ENCODE results near the gene APBB1IP.

The APBB1IP gene

GRCh38 chr10:26410356-26410755 lies 27.8 kb upstream of the APBB1IP start:
- H3K4me3 ChIP-seq (replicated peaks in 1 of 2; ENCODE audit: low read depth in 2 of 2, low read length in 2 of 2), result no peak overlapping the region
- TF ChIP-seq CTCF (IDR thresholded peaks at IDR 0.05; ENCODE audit: low read depth, low read length), result no peak
- DNase-seq (ENCODE audit: low read depth in 2 of 2), result no peak

GRCh38 chr10:26412932-26413331 lies 25.2 kb upstream of the APBB1IP start:
- no peak for DNase-seq (ENCODE audit: low read depth in 2 of 2)
- TF ChIP-seq CTCF (IDR thresholded peaks at IDR 0.05; ENCODE audit: low read depth, low read length), result no peak
- no peak overlapping the region for H3K4me3 ChIP-seq (replicated peaks in 1 of 2; ENCODE audit: low read depth in 2 of 2, low read length in 2 of 2)

- no peak overlapping the region for H3K4me3 ChIP-seq (replicated peaks in 1 of 2; ENCODE audit: low read depth in 2 of 2, low read length in 2 of 2)
- no peak for TF ChIP-seq CTCF (IDR thresholded peaks at IDR 0.05; ENCODE audit: low read depth, low read length)
- DNase-seq (ENCODE audit: low read depth in 2 of 2), result no peak
These were observed 24.8 kb upstream of the APBB1IP start for GRCh38 chr10:26413375-26413774.

- DNase-seq (ENCODE audit: low read depth in 2 of 2), result no peak
- no peak for TF ChIP-seq CTCF (IDR thresholded peaks at IDR 0.05; ENCODE audit: low read depth, low read length)
- H3K4me3 ChIP-seq (replicated peaks in 1 of 2; ENCODE audit: low read depth in 2 of 2, low read length in 2 of 2), result no peak overlapping the region
These were observed 21.0 kb upstream of the APBB1IP start for GRCh38 chr10:26417136-26417535.

GRCh38 chr10:26422977-26423376 lies 15.2 kb upstream of the APBB1IP start:
- no peak overlapping the region for H3K4me3 ChIP-seq (replicated peaks in 1 of 2; ENCODE audit: low read depth in 2 of 2, low read length in 2 of 2)
- DNase-seq (ENCODE audit: low read depth in 2 of 2), result no peak
- no peak for TF ChIP-seq CTCF (IDR thresholded peaks at IDR 0.05; ENCODE audit: low read depth, low read length)

- no peak overlapping the region for H3K4me3 ChIP-seq (replicated peaks in 1 of 2; ENCODE audit: low read depth in 2 of 2, low read length in 2 of 2)
- no peak for TF ChIP-seq CTCF (IDR thresholded peaks at IDR 0.05; ENCODE audit: low read depth, low read length)
- no peak for DNase-seq (ENCODE audit: low read depth in 2 of 2)
These were observed 14.4 kb upstream of the APBB1IP start for GRCh38 chr10:26423722-26424121.

- H3K4me3 ChIP-seq (replicated peaks in 1 of 2; ENCODE audit: low read depth in 2 of 2, low read length in 2 of 2), result no peak overlapping the region
- no peak for DNase-seq (ENCODE audit: low read depth in 2 of 2)
- TF ChIP-seq CTCF (IDR thresholded peaks at IDR 0.05; ENCODE audit: low read depth, low read length), result no peak
These were observed 7.4 kb upstream of the APBB1IP start for GRCh38 chr10:26430641-26431163.

Measured in cardiac fibroblast (primary cell).